ENCODE measurements around the gene PAX5.
"Not testable (repeated sequence)": the region's sequence is repeated elsewhere in the genome, so short reads cannot be mapped to it uniquely, and the experiment has no call there.

The PAX5 gene

GRCh38 chr9:36881743-36882441 lies 152.2 kb downstream of the PAX5 start:
- H3K9me3 Mint-ChIP-seq = no peaks in the 10 kb centered on the region
- no peak overlapping the region for H3K4me3 Mint-ChIP-seq
- H3K4me1 Mint-ChIP-seq (ENCODE audit: low read depth) = no peaks in the 10 kb centered on the region
- peaks cover 10% of the 10 kb centered on the region for H3K27me3 Mint-ChIP-seq (ENCODE audit: low read depth)
- no peak overlapping the region for H3K27ac Mint-ChIP-seq
- H3K36me3 Mint-ChIP-seq (ENCODE audit: low read depth) = no peaks in the 10 kb centered on the region

DNA sequence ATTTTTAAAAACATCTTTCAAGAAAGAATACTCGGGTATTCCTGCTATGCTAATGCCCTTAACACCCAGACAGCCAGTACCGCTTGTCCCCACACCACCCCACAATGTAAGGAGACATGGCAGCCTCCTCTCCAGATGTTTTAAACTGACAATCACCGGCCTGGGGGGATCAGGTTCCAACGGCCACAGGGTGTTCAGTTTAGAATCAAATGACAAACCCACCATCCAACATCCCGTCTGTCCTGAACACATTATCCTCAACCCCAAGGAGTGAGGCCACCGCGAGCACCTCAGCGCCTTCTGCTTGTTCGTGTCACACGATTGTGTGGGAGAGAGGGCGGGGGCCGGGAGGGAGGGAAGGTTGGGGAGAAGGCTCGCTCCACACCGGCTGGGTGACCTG lies 152.8 kb downstream of the PAX5 start:
- Mint-ChIP-seq H3K36me3 (ENCODE audit: low read depth) (no peaks in the 10 kb centered on the region), H3K9me3 (no peaks in the 10 kb centered on the region), H3K4me3 (no peak overlapping the region), H3K27ac (no peak overlapping the region), H3K27me3 (ENCODE audit: low read depth) (peaks cover 5% of the 10 kb centered on the region), H3K4me1 (ENCODE audit: low read depth) (no peaks in the 10 kb centered on the region)

DNA sequence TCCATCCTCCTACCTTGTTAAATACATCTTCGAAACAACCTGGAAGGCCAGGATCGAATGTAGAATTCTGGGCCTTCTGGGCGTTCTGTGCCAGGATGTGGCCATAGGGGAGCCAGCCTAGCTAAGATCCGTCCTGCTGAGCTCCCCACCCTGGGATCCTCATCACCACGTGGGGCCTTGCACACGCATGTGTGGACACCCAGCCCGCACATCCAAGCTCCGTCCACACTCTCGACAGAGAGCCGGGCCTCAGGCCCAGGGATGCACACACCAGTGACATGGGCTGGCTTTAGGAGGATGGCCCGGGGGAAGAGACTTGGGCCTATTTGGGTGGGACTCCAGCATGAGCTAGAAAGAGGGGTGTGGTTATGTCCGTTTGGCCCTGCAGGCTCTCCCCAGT lies 154.0 kb downstream of the PAX5 start:
- Mint-ChIP-seq H3K4me1 (ENCODE audit: low read depth) (no peaks in the 10 kb centered on the region), H3K9me3 (no peaks in the 10 kb centered on the region), H3K27ac (no peak overlapping the region), H3K36me3 (ENCODE audit: low read depth) (no peaks in the 10 kb centered on the region), H3K27me3 (ENCODE audit: low read depth) (peaks cover 4% of the 10 kb centered on the region), H3K4me3 (no peak overlapping the region)

GRCh38 chr9:36878986-36879982 lies 154.8 kb downstream of the PAX5 start:
- Mint-ChIP-seq H3K4me1 (ENCODE audit: low read depth) (no peaks in the 10 kb centered on the region), H3K36me3 (ENCODE audit: low read depth) (no peaks in the 10 kb centered on the region), H3K9me3 (no peaks in the 10 kb centered on the region), H3K27me3 (ENCODE audit: low read depth) (no peaks in the 10 kb centered on the region), H3K4me3 (no peak overlapping the region), H3K27ac (no peak overlapping the region)

DNA sequence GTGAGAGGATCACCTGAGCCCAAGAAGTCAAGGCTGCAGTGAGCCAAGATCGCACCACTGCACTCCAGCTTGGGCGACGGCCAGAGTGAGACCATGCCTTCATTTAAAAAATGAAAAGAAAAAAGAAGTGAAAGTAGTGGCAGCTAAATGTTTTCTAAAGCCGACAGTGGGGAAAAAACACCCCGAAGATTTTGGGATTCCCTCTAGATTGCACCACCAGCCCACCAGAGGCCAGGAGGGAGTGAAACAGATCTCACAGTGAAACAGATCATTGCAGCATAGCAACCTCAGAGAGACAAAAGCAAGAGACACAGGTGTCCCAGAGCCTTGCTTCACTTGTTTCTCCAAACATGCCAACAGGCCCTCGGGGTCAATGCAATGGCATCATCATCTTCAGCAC lies 156.8 kb downstream of the PAX5 start:
- Mint-ChIP-seq H3K36me3 (ENCODE audit: low read depth) (no peaks in the 10 kb centered on the region), H3K9me3 (no peaks in the 10 kb centered on the region), H3K27ac (no peak overlapping the region), H3K4me1 (ENCODE audit: low read depth) (no peaks in the 10 kb centered on the region), H3K4me3 (no peak overlapping the region), H3K27me3 (ENCODE audit: low read depth) (peaks cover 4% of the 10 kb centered on the region)

DNA sequence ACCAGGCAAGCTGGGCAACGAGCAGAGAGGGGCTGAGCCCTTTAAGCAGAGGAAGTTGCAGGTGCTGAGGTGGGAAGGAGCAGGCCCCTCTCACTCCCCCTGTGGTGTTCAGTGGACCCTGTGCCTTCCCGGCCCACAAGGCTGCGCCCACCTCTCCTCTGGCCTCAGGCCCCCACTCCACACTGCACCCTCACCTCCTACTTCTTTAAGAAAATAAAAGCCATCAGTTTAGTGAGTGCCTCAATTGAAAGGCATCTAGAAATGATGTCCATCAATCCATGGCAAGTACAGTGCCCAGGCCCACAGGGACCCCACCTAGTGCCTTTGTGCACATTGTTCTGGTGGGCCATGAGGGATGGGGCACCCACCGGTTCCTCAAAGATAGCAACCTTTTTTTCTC lies 158.0 kb downstream of the PAX5 start:
- Mint-ChIP-seq H3K4me1 (ENCODE audit: low read depth) (no peaks in the 10 kb centered on the region), H3K9me3 (no peaks in the 10 kb centered on the region), H3K27me3 (ENCODE audit: low read depth) (peaks cover 4% of the 10 kb centered on the region), H3K27ac (no peak overlapping the region), H3K36me3 (ENCODE audit: low read depth) (no peaks in the 10 kb centered on the region), H3K4me3 (no peak overlapping the region)

DNA sequence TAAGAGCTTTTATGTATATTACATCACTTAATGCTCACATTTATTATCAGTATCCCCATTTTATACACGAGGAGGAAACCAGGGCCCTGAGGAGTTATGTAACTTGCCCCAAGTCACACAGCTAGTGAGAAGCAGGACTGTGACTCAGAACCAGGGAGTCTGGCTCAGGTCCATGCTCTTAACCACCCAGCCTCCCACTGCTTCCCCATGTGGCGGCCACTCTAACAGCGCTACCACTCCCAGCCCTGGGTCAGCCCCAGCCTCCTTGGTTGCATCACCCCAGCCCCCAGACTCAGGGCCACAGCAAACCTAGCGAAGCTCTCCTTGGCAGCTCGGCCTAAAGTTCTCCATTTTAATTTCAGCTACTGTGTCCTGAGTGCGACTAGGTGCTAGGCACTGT lies 159.1 kb downstream of the PAX5 start:
- Mint-ChIP-seq H3K27me3 (ENCODE audit: low read depth) (peaks cover 4% of the 10 kb centered on the region), H3K36me3 (ENCODE audit: low read depth) (no peaks in the 10 kb centered on the region), H3K4me3 (no peak overlapping the region), H3K27ac (no peak overlapping the region), H3K9me3 (no peaks in the 10 kb centered on the region), H3K4me1 (ENCODE audit: low read depth) (no peaks in the 10 kb centered on the region)

GRCh38 chr9:36874261-36874660 lies 159.8 kb downstream of the PAX5 start:
- H3K36me3 Mint-ChIP-seq (ENCODE audit: low read depth) = no peaks in the 10 kb centered on the region
- no peak overlapping the region for H3K4me3 Mint-ChIP-seq
- H3K27me3 Mint-ChIP-seq (ENCODE audit: low read depth) = peaks cover 9% of the 10 kb centered on the region
- H3K27ac Mint-ChIP-seq = no peak overlapping the region
- H3K4me1 Mint-ChIP-seq (ENCODE audit: low read depth) = no peaks in the 10 kb centered on the region
- no peaks in the 10 kb centered on the region for H3K9me3 Mint-ChIP-seq

DNA sequence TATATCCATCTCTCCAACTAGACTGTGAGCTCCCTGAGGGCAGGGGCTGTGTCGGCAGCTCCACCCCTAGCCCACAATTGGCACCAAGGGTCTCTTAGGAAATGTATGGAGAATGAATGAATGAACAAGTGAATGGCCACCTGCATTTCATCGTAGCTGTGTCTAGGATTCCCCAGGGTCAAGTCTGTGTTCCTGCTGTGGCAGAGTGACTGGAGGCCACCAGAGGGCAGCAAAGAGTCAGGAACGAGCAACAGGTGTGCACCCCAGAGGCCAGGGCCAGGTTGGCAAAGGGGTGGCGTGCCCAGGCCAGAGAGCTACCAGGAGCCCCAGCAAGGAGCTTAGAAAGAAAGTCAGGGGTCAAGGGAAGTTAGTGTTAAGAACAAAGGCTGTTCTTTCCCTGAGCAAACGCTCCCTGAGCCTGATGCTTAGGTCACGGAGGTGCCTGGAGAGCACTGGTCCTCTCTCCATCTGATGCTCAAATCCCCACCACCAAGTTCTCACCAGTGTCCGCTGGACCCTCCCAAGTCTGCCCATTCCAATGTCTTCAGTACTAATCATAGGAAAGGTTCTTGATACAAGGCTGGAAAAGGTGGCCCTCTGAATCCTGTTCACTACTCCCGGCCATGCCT lies 160.7 kb downstream of the PAX5 start:
- H3K27ac Mint-ChIP-seq = no peak overlapping the region
- peaks cover 10% of the 10 kb centered on the region for H3K27me3 Mint-ChIP-seq (ENCODE audit: low read depth)
- H3K4me3 Mint-ChIP-seq = no peak overlapping the region
- H3K36me3 Mint-ChIP-seq (ENCODE audit: low read depth) = no peaks in the 10 kb centered on the region
- no peaks in the 10 kb centered on the region for H3K9me3 Mint-ChIP-seq
- no peaks in the 10 kb centered on the region for H3K4me1 Mint-ChIP-seq (ENCODE audit: low read depth)

GRCh38 chr9:36872641-36873040 lies 161.4 kb downstream of the PAX5 start:
- Mint-ChIP-seq H3K27ac (no peak overlapping the region), H3K36me3 (ENCODE audit: low read depth) (no peaks in the 10 kb centered on the region), H3K4me3 (no peak overlapping the region), H3K27me3 (ENCODE audit: low read depth) (peaks cover 10% of the 10 kb centered on the region), H3K9me3 (no peaks in the 10 kb centered on the region), H3K4me1 (ENCODE audit: low read depth) (no peaks in the 10 kb centered on the region)

DNA sequence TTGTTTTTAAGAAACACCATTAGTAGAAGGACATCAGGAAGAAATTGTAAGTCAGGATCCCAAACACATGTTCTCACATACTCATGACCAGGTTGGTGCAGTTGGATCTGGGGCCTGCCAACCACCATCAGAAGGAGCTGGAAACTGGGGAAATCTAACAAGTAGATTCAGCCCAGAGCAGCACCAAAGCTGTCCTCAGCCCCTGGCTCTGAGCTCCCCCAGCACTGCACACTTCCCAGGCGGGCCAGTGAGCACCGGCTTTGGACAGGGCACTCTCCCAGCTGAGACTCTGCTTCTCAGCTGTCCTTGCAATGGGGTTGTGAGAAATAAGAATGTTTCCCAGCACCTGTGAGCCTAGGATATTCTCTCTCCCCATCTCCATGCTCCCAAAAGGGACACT lies 162.5 kb downstream of the PAX5 start:
- Mint-ChIP-seq H3K27ac (no peak overlapping the region), H3K36me3 (ENCODE audit: low read depth) (no peaks in the 10 kb centered on the region), H3K4me1 (ENCODE audit: low read depth) (no peaks in the 10 kb centered on the region), H3K4me3 (no peak overlapping the region), H3K9me3 (no peaks in the 10 kb centered on the region), H3K27me3 (ENCODE audit: low read depth) (peaks cover 10% of the 10 kb centered on the region)

DNA sequence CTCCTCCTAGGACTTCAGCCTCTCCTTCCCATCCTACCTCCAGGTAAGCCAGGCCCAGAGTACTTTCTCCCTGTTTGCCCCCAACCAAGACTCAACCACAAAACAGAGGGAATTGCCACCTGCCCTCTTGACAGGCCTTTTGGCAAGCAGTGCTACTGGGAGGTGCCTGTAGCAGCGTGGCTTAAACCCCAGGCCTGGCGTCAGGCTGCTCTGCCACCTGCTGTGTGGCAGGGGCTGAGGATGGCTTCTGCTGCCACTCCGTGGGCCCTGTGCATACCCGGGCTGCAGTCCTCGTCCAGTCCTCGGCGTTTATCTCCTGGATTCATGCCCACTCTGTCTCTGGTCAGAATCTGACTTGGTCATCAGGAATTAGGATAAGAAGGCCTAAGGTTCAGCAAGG lies 163.1 kb downstream of the PAX5 start:
- no peaks in the 10 kb centered on the region for H3K36me3 Mint-ChIP-seq (ENCODE audit: low read depth)
- no peak overlapping the region for H3K4me3 Mint-ChIP-seq
- no peak overlapping the region for H3K27ac Mint-ChIP-seq
- peaks cover 10% of the 10 kb centered on the region for H3K27me3 Mint-ChIP-seq (ENCODE audit: low read depth)
- H3K9me3 Mint-ChIP-seq = no peaks in the 10 kb centered on the region
- H3K4me1 Mint-ChIP-seq (ENCODE audit: low read depth) = no peaks in the 10 kb centered on the region

DNA sequence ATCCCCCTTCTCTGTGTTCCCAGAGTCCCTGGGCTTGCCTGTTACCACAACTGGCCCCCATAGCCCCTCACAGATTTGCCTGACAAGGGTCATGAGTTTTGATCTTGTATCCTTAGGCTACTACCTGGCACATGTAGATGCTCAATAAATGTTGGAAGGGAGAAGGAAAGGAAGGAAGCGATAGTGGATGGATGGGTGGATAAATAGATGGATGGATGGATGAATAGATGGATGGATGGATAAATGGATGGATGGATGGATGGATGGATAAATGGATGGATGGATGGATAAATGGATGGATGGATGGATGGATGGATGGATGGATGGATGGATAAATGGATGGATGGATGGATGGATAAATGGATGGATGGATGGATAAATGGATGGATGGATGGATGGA lies 164.5 kb downstream of the PAX5 start:
- not testable (repeated sequence) for H3K9me3 Mint-ChIP-seq; H3K27me3 Mint-ChIP-seq (ENCODE audit: low read depth); H3K27ac Mint-ChIP-seq; H3K4me1 Mint-ChIP-seq (ENCODE audit: low read depth); H3K4me3 Mint-ChIP-seq; H3K36me3 Mint-ChIP-seq (ENCODE audit: low read depth)

GRCh38 chr9:36868586-36869282 lies 165.3 kb downstream of the PAX5 start:
- H3K4me3 Mint-ChIP-seq = no peak overlapping the region
- no peaks in the 10 kb centered on the region for H3K9me3 Mint-ChIP-seq
- no peak overlapping the region for H3K27ac Mint-ChIP-seq
- no peaks in the 10 kb centered on the region for H3K36me3 Mint-ChIP-seq (ENCODE audit: low read depth)
- no peaks in the 10 kb centered on the region for H3K4me1 Mint-ChIP-seq (ENCODE audit: low read depth)
- peaks cover 10% of the 10 kb centered on the region for H3K27me3 Mint-ChIP-seq (ENCODE audit: low read depth)

All from T-helper 1 cell treated with Interleukin-12 subunit alpha and Interleukin-12 subunit beta and Interleukin-4 antibody, amounts not matched to agents 30 μg/mL and 1 μg/mL, for 36 hours (primary cell).